Adrenal gland (tissue), 5 donors: ENCODE results near the gene MYO1E.

ENCODE experiments used
- POLR2A ChIP-seq, 2 donors: fragments of 450-650 bp; IDR thresholded peaks; one replicate each; pipeline ENCODE4 v1.6.1; 2017; ENCODE audit warnings: antibody characterized with exemption in 2 of 2, mild to moderate bottlenecking in 2 of 2, moderate library complexity in 1 of 2
- TF ChIP-seq, protein P1 (sequence below), 6 experiments: fragments of 450-650 bp in 4 of 6; fragments of 200-600 bp in 2 of 6; sonication (generic) in 1 of 6; IDR thresholded peaks; 1 replicate in 5 of 6; 2 replicates in 1 of 6; pipeline versions ENCODE4 v1.5.1 to v1.8.0; 2016 to 2021; ENCODE audit warnings: antibody characterized with exemption in 6 of 6, mild to moderate bottlenecking in 2 of 6, moderate library complexity in 1 of 6
- donor health status: DM: no; HTN: no; CAD: no.

DNA sequence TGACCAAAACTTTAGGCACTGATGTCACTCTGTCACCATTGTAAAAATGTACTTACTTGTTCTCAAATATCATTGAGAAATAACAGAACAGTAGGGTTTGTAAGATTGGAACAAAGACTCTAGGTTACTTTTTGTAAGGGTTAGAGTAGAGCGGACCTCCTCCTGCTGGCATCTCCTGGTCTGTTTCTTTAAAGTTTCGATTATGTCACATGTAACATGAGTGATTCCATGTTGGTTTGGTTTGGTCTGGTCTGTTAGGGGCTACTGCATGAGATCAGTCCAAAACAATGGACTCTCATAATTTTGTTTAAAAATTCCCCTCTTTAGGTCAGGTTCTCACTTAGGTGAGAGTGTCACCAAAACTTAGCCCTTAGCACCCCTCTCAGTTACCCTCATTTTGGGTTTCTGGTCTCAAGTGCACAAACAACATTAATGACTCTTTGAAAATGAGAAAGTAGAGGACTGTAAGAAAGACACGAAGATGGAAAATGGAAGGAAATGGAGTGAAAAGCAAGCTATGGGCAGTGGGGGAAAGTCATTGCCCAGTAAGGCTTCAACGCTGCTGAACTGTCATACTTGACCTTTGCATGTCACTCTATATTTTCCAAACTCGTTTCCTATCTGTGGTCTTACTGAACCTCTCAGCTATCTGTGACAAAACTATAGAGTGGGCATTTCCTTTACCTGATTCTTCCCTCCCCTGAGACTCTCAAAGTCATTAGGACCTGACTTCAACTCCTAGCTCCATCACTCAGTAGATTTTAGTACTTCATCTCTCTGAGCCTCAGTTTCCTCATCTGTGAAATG lies 113.3 kb downstream of the MYO1E start:
- TF ChIP-seq, protein P1, sequence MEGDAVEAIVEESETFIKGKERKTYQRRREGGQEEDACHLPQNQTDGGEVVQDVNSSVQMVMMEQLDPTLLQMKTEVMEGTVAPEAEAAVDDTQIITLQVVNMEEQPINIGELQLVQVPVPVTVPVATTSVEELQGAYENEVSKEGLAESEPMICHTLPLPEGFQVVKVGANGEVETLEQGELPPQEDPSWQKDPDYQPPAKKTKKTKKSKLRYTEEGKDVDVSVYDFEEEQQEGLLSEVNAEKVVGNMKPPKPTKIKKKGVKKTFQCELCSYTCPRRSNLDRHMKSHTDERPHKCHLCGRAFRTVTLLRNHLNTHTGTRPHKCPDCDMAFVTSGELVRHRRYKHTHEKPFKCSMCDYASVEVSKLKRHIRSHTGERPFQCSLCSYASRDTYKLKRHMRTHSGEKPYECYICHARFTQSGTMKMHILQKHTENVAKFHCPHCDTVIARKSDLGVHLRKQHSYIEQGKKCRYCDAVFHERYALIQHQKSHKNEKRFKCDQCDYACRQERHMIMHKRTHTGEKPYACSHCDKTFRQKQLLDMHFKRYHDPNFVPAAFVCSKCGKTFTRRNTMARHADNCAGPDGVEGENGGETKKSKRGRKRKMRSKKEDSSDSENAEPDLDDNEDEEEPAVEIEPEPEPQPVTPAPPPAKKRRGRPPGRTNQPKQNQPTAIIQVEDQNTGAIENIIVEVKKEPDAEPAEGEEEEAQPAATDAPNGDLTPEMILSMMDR (IDR thresholded peaks at IDR 0.05) = no peak
- no peak for TF ChIP-seq POLR2A (IDR thresholded peaks at IDR 0.05)
